Prostate gland (tissue), 2 donors: ENCODE results near the gene CTNND1.

Experiments used
- CTCF ChIP-seq, 4 experiments: fragments of 200-600 bp in 2 of 4; fragments of 450-650 bp in 2 of 4; sonication (generic) in 2 of 4; IDR thresholded peaks; 1 replicate in 3 of 4; 2 replicates in 1 of 4; pipeline ENCODE4 v1.5.1; 2016 to 2019; ENCODE audit warnings: antibody characterized with exemption in 4 of 4, mild to moderate bottlenecking in 2 of 4, moderate library complexity in 2 of 4
- POLR2A ChIP-seq: fragments of 450-650 bp; IDR thresholded peaks from one replicate; pipeline ENCODE4 v1.6.1; 2016; ENCODE audit warnings: antibody characterized with exemption, mild to moderate bottlenecking
- POLR2AphosphoS5 ChIP-seq: sonication (generic); formaldehyde crosslinking; IDR thresholded peaks from one replicate; pipeline ENCODE4 v1.6.1; 2017; ENCODE audit warnings: antibody characterized with exemption

GRCh38 chr11:57787006-57787604 is 25.5 kb downstream of the CTNND1 start:
- TF ChIP-seq CTCF (IDR thresholded peaks at IDR 0.05) (no peak), POLR2AphosphoS5 (no peak), POLR2A (no peak)
